CD4-positive, alpha-beta T cell treated with Interleukin-17A for 4 hours (primary cell): ENCODE results near the gene SAP30.
A peak's percentile ranks its signal among the peaks of the same experiment; 100 is the strongest.

Experiments used
- DNase-seq: peaks from one replicate; pipeline ENCODE4 v3.0.0-alpha.2; 2020; ENCODE audit warnings: mixed read lengths

Gene SAP30

GRCh38 chr4:173415885-173416653 is 45.3 kb downstream of the SAP30 start:
- DNase-seq, result no peak

GRCh38 chr4:173417833-173418232 is 47.1 kb downstream of the SAP30 start:
- DNase-seq, result no peak

- DNase-seq, result no peak
These were observed 47.9 kb downstream of the SAP30 start for GRCh38 chr4:173418639-173419038.

- DNase-seq, result no peak
These were observed 49.6 kb downstream of the SAP30 start for GRCh38 chr4:173420324-173420752.

GRCh38 chr4:173420801-173421200 is 50.0 kb downstream of the SAP30 start:
- DNase-seq, result no peak

- DNase-seq, result no peak
These were observed 54.4 kb downstream of the SAP30 start for GRCh38 chr4:173424899-173425805.

- DNase-seq, result peak; percentile 27
These were observed 55.3 kb downstream of the SAP30 start for GRCh38 chr4:173426064-173426463.
